Measurements from ENCODE around the gene SLC27A5.
"Not testable (repeated sequence)": the region's sequence is repeated elsewhere in the genome, so short reads cannot be mapped to it uniquely, and the experiment has no call there.

SLC27A5 gene

GRCh38 chr19:58550362-58551122, 38.8 kb upstream of the SLC27A5 start:
- DNase-seq (ENCODE audit: low spot score) = no peak

GRCh38 chr19:58549664-58550361, 38.0 kb upstream of the SLC27A5 start:
- no peak for DNase-seq (ENCODE audit: low spot score)

GRCh38 chr19:58548859-58549663, 37.3 kb upstream of the SLC27A5 start:
- no peak for DNase-seq (ENCODE audit: low spot score)

- DNase-seq (ENCODE audit: low spot score) = no peak
Measured at GRCh38 chr19:58547323-58548312, 35.8 kb upstream of the SLC27A5 start.

- no peak for DNase-seq (ENCODE audit: low spot score)
Measured at GRCh38 chr19:58546019-58546530, 34.3 kb upstream of the SLC27A5 start.

- no peak for DNase-seq (ENCODE audit: low spot score)
Measured at GRCh38 chr19:58545286-58546018, 33.7 kb upstream of the SLC27A5 start.

GRCh38 chr19:58544591-58545285, 32.9 kb upstream of the SLC27A5 start:
- peak; percentile 79 for DNase-seq (ENCODE audit: low spot score)

GRCh38 chr19:58543826-58544590, 32.2 kb upstream of the SLC27A5 start, which contains the start of gene TRIM28:
TSS of gene TRIM28 (plus strand) at chr19:58544064. CDS start at chr19:58544758, 694 bp downstream.
- peak; percentile 100 for DNase-seq (ENCODE audit: low spot score)

- not testable (repeated sequence) for DNase-seq (ENCODE audit: low spot score)
Measured at GRCh38 chr19:58542641-58543372, 31.0 kb upstream of the SLC27A5 start.

- not testable (repeated sequence) for DNase-seq (ENCODE audit: low spot score)
Measured at GRCh38 chr19:58539169-58539559, 27.4 kb upstream of the SLC27A5 start.

GRCh38 chr19:58538257-58539168, 26.7 kb upstream of the SLC27A5 start:
- DNase-seq (ENCODE audit: low spot score) = no peak

- DNase-seq (ENCODE audit: low spot score) = no peak
Measured at GRCh38 chr19:58536852-58537798, 25.3 kb upstream of the SLC27A5 start.

- DNase-seq (ENCODE audit: low spot score) = no peak
Measured at GRCh38 chr19:58535857-58536256, 24.1 kb upstream of the SLC27A5 start.

- DNase-seq (ENCODE audit: low spot score) = no peak
Measured at GRCh38 chr19:58531034-58531840, 19.4 kb upstream of the SLC27A5 start.

GRCh38 chr19:58529405-58529804, 17.6 kb upstream of the SLC27A5 start:
- DNase-seq (ENCODE audit: low spot score) = no peak
